Measurements from ENCODE around the gene CERS4. TPM values are rescaled to one million over a fixed set of nuclear protein-coding genes. Genes with fewer than 3 reads are reported as not detected.

CERS4 gene
- total RNA-seq, 6 experiments from 2014 or later, result 38.6 to 75.4 (median 58.3) TPM

GRCh38 chr19:8306235-8307054 lies 97.3 kb downstream of the CERS4 start:
- Histone ChIP-seq H3K27me3 (no peaks in the 10 kb centered on the region), H3K27ac (no peak overlapping the region), H3K9me3 (no peaks in the 10 kb centered on the region), H3K4me3 (no peak overlapping the region), H3K4me1 (peaks cover 0 to 30% (median 12%) of the 10 kb centered on the region in 4 donors), H3K36me3 (peaks cover 0 to 12% (median 4%) of the 10 kb centered on the region in 4 donors)
- intact Hi-C loops (cut with DNase I), result no loop called here
- TF ChIP-seq POLR2A (IDR thresholded peaks at IDR 0.05), result no peak
- no peak for TF ChIP-seq CTCF (IDR thresholded peaks at IDR 0.05)
- peak in 3 of 4 donors; percentile 23 to 37 (median 25) for ATAC-seq
- peak; percentile 29 to 69 (median 55) for DNase-seq
- 41% methylated on average over 6 of the region's 17 CpGs for whole genome bisulfite sequencing (ENCODE audit: insufficient coverage, low coverage, low lambda C conversion rate, missing lambda C conversion rate)

- WGBS (ENCODE audit: insufficient coverage, low coverage, low lambda C conversion rate, missing lambda C conversion rate), result 7% methylated on average over 17 of the region's 24 CpGs
- ATAC-seq, result peak; percentile 2 to 26 (median 10)
- no peaks in the 10 kb centered on the region for H3K9me3 ChIP-seq
Measured at GRCh38 chr19:8307400-8307964, 98.3 kb downstream of the CERS4 start.

DNA sequence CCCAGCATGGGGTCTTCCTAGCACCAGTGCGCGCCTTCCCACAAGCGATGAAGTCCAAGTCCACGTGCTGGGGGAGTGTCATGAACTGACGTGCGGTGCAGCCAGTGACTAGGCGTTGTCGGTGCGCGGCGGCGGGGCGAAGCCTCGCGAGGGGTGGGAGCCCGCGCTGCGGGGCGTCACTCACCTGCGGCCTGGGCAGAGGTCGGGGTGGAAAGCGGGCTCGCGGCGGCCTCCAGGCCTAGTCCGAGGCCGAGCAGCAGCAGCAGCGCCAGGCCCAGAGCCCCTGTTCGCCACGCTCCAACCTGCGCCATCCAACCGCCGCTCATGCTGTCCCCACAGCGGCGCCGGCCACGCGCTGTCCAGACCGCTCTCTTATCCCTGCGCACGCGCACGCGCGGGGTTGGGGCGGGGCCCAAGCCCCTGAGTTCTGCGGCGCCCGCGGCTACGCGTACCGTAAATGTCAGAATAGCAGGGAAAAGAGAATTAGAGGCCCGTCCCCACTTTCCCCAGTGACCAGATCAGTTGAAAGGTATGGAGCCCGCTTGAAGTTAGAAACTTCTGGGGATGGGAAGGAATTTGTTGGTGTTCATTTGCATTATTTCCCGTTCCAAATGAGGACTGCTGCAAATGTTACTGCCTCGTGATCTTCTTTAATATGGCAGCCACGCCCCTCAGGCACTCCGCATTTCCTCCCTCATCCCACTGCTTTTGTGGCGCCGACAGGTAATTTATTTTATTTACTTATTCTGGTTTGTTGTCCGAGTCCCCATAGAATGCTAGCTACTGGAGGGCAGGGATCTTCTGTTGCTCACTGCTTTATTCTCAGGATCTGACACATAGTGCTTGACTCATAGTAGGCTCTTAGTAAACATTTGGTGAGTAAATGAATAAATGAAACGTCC lies 99.0 kb downstream of the CERS4 start, which contains the start of gene CD320:
Gene CD320, minus strand, starts transcription at position 394 of the 902 bp plus-strand sequence. Its CDS starts 68 bp downstream, at position 326.
- DNase-seq (peak; percentile 92 to 94 (median 94)), ATAC-seq (peak; percentile 88 to 96 (median 91))
- peak within 1 kb of the TSS; percentile 40 to 75 (median 72) for H3K4me3 ChIP-seq
- H3K9me3 ChIP-seq, result no peaks in the 10 kb centered on the region
- peaks cover 0 to 30% (median 12%) of the 10 kb centered on the region in 4 donors for H3K4me1 ChIP-seq
- peak within 1 kb of the TSS in 1 of 3 donors; percentile 53 for H3K27ac ChIP-seq
- peaks cover 0 to 14% (median 4%) of the 10 kb centered on the region in 4 donors for H3K36me3 ChIP-seq
- 0% methylated on average over 17 of the region's 63 CpGs for WGBS (ENCODE audit: insufficient coverage, low coverage, low lambda C conversion rate, missing lambda C conversion rate)
- TF ChIP-seq POLR2A (IDR thresholded peaks at IDR 0.05) (peak; percentile 63), CTCF (IDR thresholded peaks at IDR 0.05) (no peak)
- no peaks in the 10 kb centered on the region for H3K27me3 ChIP-seq
- intact Hi-C loops (cut with DNase I), result no loop called here

More at GRCh38 chr19:8307400-8307964, 98.3 kb downstream of the CERS4 start:
- intact Hi-C loops (cut with DNase I), result no loop called here
- TF ChIP-seq CTCF (IDR thresholded peaks at IDR 0.05) (no peak), POLR2A (IDR thresholded peaks at IDR 0.05) (no peak)
- Histone ChIP-seq H3K27me3 (no peaks in the 10 kb centered on the region), H3K4me1 (peaks cover 0 to 30% (median 12%) of the 10 kb centered on the region in 4 donors), H3K36me3 (peaks cover 0 to 14% (median 4%) of the 10 kb centered on the region in 4 donors), H3K4me3 (peak overlapping the region; percentile 40 to 75 (median 72)), H3K27ac (peak overlapping the region in 1 of 3 donors; percentile 53)
- no peak for DNase-seq

DNA sequence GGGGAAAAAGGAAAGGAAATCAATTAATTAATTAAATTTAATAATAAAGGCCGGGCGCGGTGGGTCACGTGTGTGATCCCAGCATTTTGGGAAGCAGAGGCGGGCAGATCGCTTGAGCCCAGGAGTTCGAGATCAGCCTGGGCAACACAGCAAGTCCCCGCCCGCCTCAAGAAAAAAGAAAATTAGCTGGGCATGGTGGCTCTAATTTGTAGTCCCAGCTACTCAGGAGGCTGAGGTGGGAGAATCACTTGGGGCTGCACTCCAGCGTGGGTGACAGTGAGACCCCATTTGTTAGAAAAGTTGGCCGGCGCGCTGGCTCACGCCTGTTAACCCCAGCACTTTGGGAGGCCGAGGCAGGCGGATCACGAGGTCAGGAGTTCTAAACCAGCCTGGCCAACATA lies 99.7 kb downstream of the CERS4 start:
- Histone ChIP-seq H3K27me3 (no peaks in the 10 kb centered on the region), H3K36me3 (peaks cover 0 to 14% (median 4%) of the 10 kb centered on the region in 4 donors), H3K27ac (no peak overlapping the region), H3K4me1 (peaks cover 0 to 30% (median 12%) of the 10 kb centered on the region in 4 donors), H3K4me3 (peak overlapping the region in 1 of 3 donors; percentile 75), H3K9me3 (no peaks in the 10 kb centered on the region)
- ATAC-seq, result no peak
- WGBS (ENCODE audit: insufficient coverage, low coverage, low lambda C conversion rate, missing lambda C conversion rate), result 85% methylated on average over 12 of the region's 17 CpGs
- TF ChIP-seq CTCF (IDR thresholded peaks at IDR 0.05) (no peak), POLR2A (IDR thresholded peaks at IDR 0.05) (no peak)
- intact Hi-C loops (cut with DNase I), result no loop called here
- peak; percentile 6 to 29 (median 26) for DNase-seq

Measured in right lobe of liver (tissue), 6 donors.